ENCODE measurements around the gene LIN9.

DNA sequence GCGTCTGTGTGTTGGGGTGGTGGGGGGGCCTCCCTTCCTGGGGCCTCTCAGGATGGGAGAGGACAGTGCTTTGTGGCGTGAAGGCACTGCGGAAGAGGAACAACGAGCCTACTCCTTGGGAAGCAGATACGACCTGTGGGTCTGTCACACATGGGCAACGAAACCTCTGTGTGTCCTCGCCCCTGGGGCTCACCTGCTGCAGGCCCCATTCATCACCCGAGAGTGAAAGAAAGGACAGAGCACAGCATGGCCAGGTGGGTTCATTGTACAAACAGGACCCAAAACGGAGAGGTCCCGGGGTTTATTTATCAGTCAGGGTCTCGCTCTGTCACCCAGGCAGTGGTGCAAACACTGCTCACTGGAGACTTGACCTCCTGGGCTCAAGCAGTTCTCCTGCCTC lies 40.1 kb upstream of the LIN9 start:
- TF ChIP-seq POLR2A (IDR thresholded peaks at IDR 0.05): no peak
- TF ChIP-seq, protein P1, sequence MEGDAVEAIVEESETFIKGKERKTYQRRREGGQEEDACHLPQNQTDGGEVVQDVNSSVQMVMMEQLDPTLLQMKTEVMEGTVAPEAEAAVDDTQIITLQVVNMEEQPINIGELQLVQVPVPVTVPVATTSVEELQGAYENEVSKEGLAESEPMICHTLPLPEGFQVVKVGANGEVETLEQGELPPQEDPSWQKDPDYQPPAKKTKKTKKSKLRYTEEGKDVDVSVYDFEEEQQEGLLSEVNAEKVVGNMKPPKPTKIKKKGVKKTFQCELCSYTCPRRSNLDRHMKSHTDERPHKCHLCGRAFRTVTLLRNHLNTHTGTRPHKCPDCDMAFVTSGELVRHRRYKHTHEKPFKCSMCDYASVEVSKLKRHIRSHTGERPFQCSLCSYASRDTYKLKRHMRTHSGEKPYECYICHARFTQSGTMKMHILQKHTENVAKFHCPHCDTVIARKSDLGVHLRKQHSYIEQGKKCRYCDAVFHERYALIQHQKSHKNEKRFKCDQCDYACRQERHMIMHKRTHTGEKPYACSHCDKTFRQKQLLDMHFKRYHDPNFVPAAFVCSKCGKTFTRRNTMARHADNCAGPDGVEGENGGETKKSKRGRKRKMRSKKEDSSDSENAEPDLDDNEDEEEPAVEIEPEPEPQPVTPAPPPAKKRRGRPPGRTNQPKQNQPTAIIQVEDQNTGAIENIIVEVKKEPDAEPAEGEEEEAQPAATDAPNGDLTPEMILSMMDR (IDR thresholded peaks at IDR 0.05): no peak
- TF ChIP-seq EP300 (IDR thresholded peaks at IDR 0.05; ENCODE audit: low read depth): no peak
